Testis (tissue), 3 donors: Measurements from ENCODE around the gene CNTFR. TPM values are rescaled to one million over a fixed set of nuclear protein-coding genes. Genes with fewer than 3 reads are reported as not detected.

Experiments used
- DNase-seq: peaks from one replicate; pipeline ENCODE4 v3.0.0-alpha.2; 2019
- H3K27ac ChIP-seq, 2 donors: fragments of 200-600 bp; sonication (generic); one replicate each; pipeline ENCODE4 v1.5.1; 2019
- H3K27me3 ChIP-seq: fragments of 200-600 bp; sonication (generic); one replicate; pipeline ENCODE4 v1.5.1; 2019
- H3K36me3 ChIP-seq: fragments of 200-600 bp; sonication (generic); one replicate; pipeline ENCODE4 v1.5.1; 2017; ENCODE audit warnings: low read depth; ENCODE audit errors: missing control alignments
- H3K4me1 ChIP-seq: fragments of 200-600 bp; sonication (generic); one replicate; pipeline ENCODE4 v1.5.1; 2019
- H3K4me3 ChIP-seq, 2 donors: fragments of 200-600 bp; sonication (generic); one replicate each; pipeline ENCODE4 v1.5.1; 2017 to 2019
- H3K9me3 ChIP-seq: fragments of 200-600 bp; sonication (generic); one replicate; pipeline ENCODE4 v1.5.1; 2017
- CTCF ChIP-seq, 3 experiments: fragments of 450-650 bp in 2 of 3; fragments of 200-600 bp in 1 of 3; sonication (generic) in 1 of 3; IDR thresholded peaks; one replicate each; pipeline ENCODE4 v1.5.1; 2016 to 2019; ENCODE audit warnings: antibody characterized with exemption in 3 of 3, mild to moderate bottlenecking in 2 of 3, moderate library complexity in 1 of 3
- POLR2A ChIP-seq: fragments of 450-650 bp; IDR thresholded peaks from one replicate; pipeline ENCODE4 v1.6.1; 2017; ENCODE audit warnings: antibody characterized with exemption, mild to moderate bottlenecking, moderate library complexity
- WGBS, 2 donors: methylation state at CpG; one replicate each; pipeline ENCODE4 v1.1.5; 2018; 5-methylcytosine and 5-hydroxymethylcytosine counted together
- intact Hi-C: fragments of 100-400 bp; cut with DNase I; formaldehyde crosslinking; loops from one replicate; pipeline ENCODE4 v1.15.1; 2023; ENCODE audit warnings: low total_unique reads
- polyA plus RNA-seq: library from polyadenylated mRNA; stranded (reverse); fragments of 350-450 nt; fragmentation: Illumina TruSeq; extraction: RNeasy Lipid Tissue Mini Kit (QIAGEN cat#74804); gene quantifications from one replicate; pipeline ENCODE4 v1.2.3, GENCODE V29; 2014; ENCODE audit warnings: low read depth, low replicate concordance; ENCODE audit not compliant: insufficient read depth
- total RNA-seq, 2 donors: library from RNA; depleted of rRNA; stranded (reverse); fragments of >200 nt; gene quantifications; one replicate each; pipeline ENCODE4 v1.2.3, GENCODE V29; 2016

CNTFR gene
- total and polyA plus RNA-seq, 3 donors from 2014 or later: 11.8 to 16.0 (median 16.0) TPM

- no peak for DNase-seq
- H3K9me3 ChIP-seq: no peaks in the 10 kb centered on the region
- no peak overlapping the region for H3K4me3 ChIP-seq
- TF ChIP-seq CTCF (IDR thresholded peaks at IDR 0.05) (no peak), POLR2A (no peak)
- intact Hi-C loops: loop anchor here (10.0 kb wide), 1 partner anchor 101 kb away; no protein-coding TSS in a partner anchor
- 96 to 97% methylated on average over 5 of the region's 5 CpGs for WGBS, 2 donors
- no peak overlapping the region for H3K27ac ChIP-seq
- H3K27me3 ChIP-seq: no peaks in the 10 kb centered on the region
- H3K4me1 ChIP-seq: peaks cover 25% of the 10 kb centered on the region
- no peaks in the 10 kb centered on the region for H3K36me3 ChIP-seq
Observed at GRCh38 chr9:34505370-34506120, 84.0 kb downstream of the CNTFR start.

- no peaks in the 10 kb centered on the region for H3K9me3 ChIP-seq
- no peaks in the 10 kb centered on the region for H3K36me3 ChIP-seq
- intact Hi-C loops: loop anchor here (10.0 kb wide), 1 partner anchor 99 kb away; no protein-coding TSS in a partner anchor
- TF ChIP-seq POLR2A (no peak), CTCF (IDR thresholded peaks at IDR 0.05) (no peak)
- H3K27me3 ChIP-seq: no peaks in the 10 kb centered on the region
- DNase-seq: no peak
- no peak overlapping the region for H3K27ac ChIP-seq
- H3K4me1 ChIP-seq: peaks cover 25% of the 10 kb centered on the region
- H3K4me3 ChIP-seq: no peak overlapping the region
Observed at GRCh38 chr9:34503406-34503805, 86.1 kb downstream of the CNTFR start.

GRCh38 chr9:34502891-34503290 is 86.6 kb downstream of the CNTFR start:
- Histone ChIP-seq H3K4me1 (peaks cover 25% of the 10 kb centered on the region), H3K4me3 (no peak overlapping the region), H3K27me3 (no peaks in the 10 kb centered on the region), H3K9me3 (no peaks in the 10 kb centered on the region), H3K27ac (no peak overlapping the region), H3K36me3 (no peaks in the 10 kb centered on the region)
- TF ChIP-seq CTCF (IDR thresholded peaks at IDR 0.05): no peak
- no peak for TF ChIP-seq POLR2A
- 61 to 69% methylated on average over 6 of the region's 6 CpGs for WGBS, 2 donors
- intact Hi-C loops: loop anchor here (10.0 kb wide), 1 partner anchor 98 kb away; no protein-coding TSS in a partner anchor
- no peak for DNase-seq

- Histone ChIP-seq H3K4me3 (no peak overlapping the region), H3K4me1 (peaks cover 25% of the 10 kb centered on the region), H3K27me3 (no peaks in the 10 kb centered on the region), H3K36me3 (no peaks in the 10 kb centered on the region), H3K27ac (no peak overlapping the region), H3K9me3 (no peaks in the 10 kb centered on the region)
- TF ChIP-seq CTCF (IDR thresholded peaks at IDR 0.05): no peak
- no peak for TF ChIP-seq POLR2A
- 54 to 62% methylated on average over 10 of the region's 10 CpGs for WGBS, 2 donors
- DNase-seq: peak; percentile 64
- intact Hi-C loops: loop anchor here (10.0 kb wide), 1 partner anchor 98 kb away; no protein-coding TSS in a partner anchor
Observed at GRCh38 chr9:34502471-34502870, 87.1 kb downstream of the CNTFR start.
